IPS-18a (cell line): Measurements from ENCODE around the gene GRM4.

ENCODE experiments used
- H3K27ac ChIP-seq: one replicate; pipeline ENCODE4 v1.5.1; 2013; ENCODE audit warnings: low read length
- H3K27me3 ChIP-seq: one replicate; pipeline ENCODE4 v1.6.1; 2013; ENCODE audit warnings: mild to moderate bottlenecking, low read length; ENCODE audit not compliant: control insufficient read depth, insufficient read depth
- H3K36me3 ChIP-seq: one replicate; pipeline ENCODE4 v1.6.1; 2013; ENCODE audit warnings: low read depth, low read length; ENCODE audit not compliant: control insufficient read depth
- H3K4me1 ChIP-seq: one replicate; pipeline ENCODE4 v1.6.1; 2013; ENCODE audit warnings: low read depth, low read length; ENCODE audit not compliant: control insufficient read depth
- H3K4me3 ChIP-seq: one replicate; pipeline ENCODE4 v1.5.1; 2013; ENCODE audit warnings: low read length
- H3K9ac ChIP-seq: one replicate; pipeline ENCODE4 v1.6.1; 2013; ENCODE audit warnings: mild to moderate bottlenecking, low read length, moderate library complexity
- H3K9me3 ChIP-seq: one replicate; pipeline ENCODE4 v1.6.1; 2013; ENCODE audit warnings: low read depth, low read length; ENCODE audit not compliant: control insufficient read depth

GRM4 gene

GRCh38 chr6:34052918-34053608, 92.8 kb downstream of the GRM4 start:
- H3K4me3 ChIP-seq: no peak overlapping the region
- no peak overlapping the region for H3K27ac ChIP-seq
- H3K4me1 ChIP-seq: peaks cover 9% of the 10 kb centered on the region
- no peaks in the 10 kb centered on the region for H3K27me3 ChIP-seq
- H3K9me3 ChIP-seq: no peaks in the 10 kb centered on the region
- no peaks in the 10 kb centered on the region for H3K36me3 ChIP-seq
- no peak overlapping the region for H3K9ac ChIP-seq

- Histone ChIP-seq H3K36me3 (no peaks in the 10 kb centered on the region), H3K4me1 (peaks cover 9% of the 10 kb centered on the region), H3K9ac (no peak overlapping the region), H3K9me3 (no peaks in the 10 kb centered on the region), H3K27ac (no peak overlapping the region), H3K4me3 (no peak overlapping the region), H3K27me3 (no peaks in the 10 kb centered on the region)
These were observed 93.6 kb downstream of the GRM4 start for GRCh38 chr6:34052071-34052825.

GRCh38 chr6:34051331-34051919, 94.5 kb downstream of the GRM4 start:
- Histone ChIP-seq H3K9me3 (no peaks in the 10 kb centered on the region), H3K4me3 (no peak overlapping the region), H3K27ac (no peak overlapping the region), H3K9ac (no peak overlapping the region), H3K4me1 (peaks cover 9% of the 10 kb centered on the region), H3K27me3 (no peaks in the 10 kb centered on the region), H3K36me3 (no peaks in the 10 kb centered on the region)

GRCh38 chr6:34050691-34051090, 95.2 kb downstream of the GRM4 start:
- Histone ChIP-seq H3K27ac (no peak overlapping the region), H3K4me1 (peaks cover 12% of the 10 kb centered on the region), H3K27me3 (no peaks in the 10 kb centered on the region), H3K4me3 (no peak overlapping the region), H3K36me3 (no peaks in the 10 kb centered on the region), H3K9ac (no peak overlapping the region), H3K9me3 (no peaks in the 10 kb centered on the region)

GRCh38 chr6:34049395-34050342, 96.2 kb downstream of the GRM4 start:
- H3K36me3 ChIP-seq: no peaks in the 10 kb centered on the region
- no peak overlapping the region for H3K27ac ChIP-seq

GRCh38 chr6:34047913-34048867, 97.7 kb downstream of the GRM4 start:
- Histone ChIP-seq H3K9me3 (no peaks in the 10 kb centered on the region), H3K27ac (no peak overlapping the region), H3K4me1 (peaks cover 6% of the 10 kb centered on the region), H3K9ac (no peak overlapping the region), H3K4me3 (no peak overlapping the region), H3K36me3 (no peaks in the 10 kb centered on the region), H3K27me3 (no peaks in the 10 kb centered on the region)

More at GRCh38 chr6:34049395-34050342, 96.2 kb downstream of the GRM4 start:
- no peak overlapping the region for H3K4me3 ChIP-seq
- H3K27me3 ChIP-seq: no peaks in the 10 kb centered on the region
- peaks cover 12% of the 10 kb centered on the region for H3K4me1 ChIP-seq
- H3K9ac ChIP-seq: no peak overlapping the region
- H3K9me3 ChIP-seq: no peaks in the 10 kb centered on the region

- Histone ChIP-seq H3K4me3 (no peak overlapping the region), H3K36me3 (no peaks in the 10 kb centered on the region), H3K4me1 (peaks cover 6% of the 10 kb centered on the region), H3K9ac (no peak overlapping the region), H3K9me3 (no peaks in the 10 kb centered on the region), H3K27ac (no peak overlapping the region), H3K27me3 (no peaks in the 10 kb centered on the region)
These were observed 99.3 kb downstream of the GRM4 start for GRCh38 chr6:34046617-34047016.

- H3K4me3 ChIP-seq: no peak overlapping the region
- H3K9me3 ChIP-seq: no peaks in the 10 kb centered on the region
- no peaks in the 10 kb centered on the region for H3K27me3 ChIP-seq
- peaks cover 6% of the 10 kb centered on the region for H3K4me1 ChIP-seq
- no peak overlapping the region for H3K27ac ChIP-seq
- no peaks in the 10 kb centered on the region for H3K36me3 ChIP-seq
- H3K9ac ChIP-seq: no peak overlapping the region
These were observed 100.1 kb downstream of the GRM4 start for GRCh38 chr6:34045771-34046170.

GRCh38 chr6:34044945-34045595, 100.8 kb downstream of the GRM4 start:
- Histone ChIP-seq H3K9ac (no peak overlapping the region), H3K4me1 (peaks cover 6% of the 10 kb centered on the region), H3K4me3 (no peak overlapping the region), H3K27me3 (no peaks in the 10 kb centered on the region), H3K9me3 (no peaks in the 10 kb centered on the region), H3K36me3 (no peaks in the 10 kb centered on the region), H3K27ac (no peak overlapping the region)

GRCh38 chr6:34043359-34043758, 102.5 kb downstream of the GRM4 start:
- Histone ChIP-seq H3K4me3 (no peak overlapping the region), H3K9me3 (no peaks in the 10 kb centered on the region), H3K27ac (no peak overlapping the region)

More at GRCh38 chr6:34043359-34043758, 102.5 kb downstream of the GRM4 start:
- Histone ChIP-seq H3K4me1 (peaks cover 3% of the 10 kb centered on the region), H3K9ac (no peak overlapping the region), H3K36me3 (no peaks in the 10 kb centered on the region), H3K27me3 (no peaks in the 10 kb centered on the region)
